NCI-H69 (cell line): ENCODE measurements around the gene OR2T10.
"Not testable (repeated sequence)": the region's sequence is repeated elsewhere in the genome, so short reads cannot be mapped to it uniquely, and the experiment has no call there.

Source experiments
- DNase-seq: peaks from one replicate; lab custom pipeline; 2025; lab: John Stamatoyannopoulos, UW

OR2T10 gene

DNA sequence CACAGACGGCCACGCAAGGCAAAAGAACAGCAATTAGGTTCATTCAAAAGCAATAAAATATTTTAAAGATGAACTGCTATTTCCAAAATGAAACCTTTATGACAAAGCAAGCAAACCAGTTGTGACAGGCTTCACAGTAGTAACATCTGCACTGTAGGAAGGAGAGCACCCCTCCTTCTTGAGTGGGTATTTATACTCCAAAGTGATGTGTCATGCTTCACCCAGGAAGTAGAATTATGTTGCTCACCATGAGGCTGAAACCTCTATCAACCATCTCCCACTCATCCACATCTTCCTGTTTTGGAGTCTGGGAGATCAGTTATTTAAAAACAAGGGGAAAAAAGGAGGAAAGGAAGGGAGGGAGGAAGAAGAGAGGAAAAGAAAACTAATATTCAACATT is 885 bp downstream of the OR2T10 start:
- DNase-seq, result no peak

DNA sequence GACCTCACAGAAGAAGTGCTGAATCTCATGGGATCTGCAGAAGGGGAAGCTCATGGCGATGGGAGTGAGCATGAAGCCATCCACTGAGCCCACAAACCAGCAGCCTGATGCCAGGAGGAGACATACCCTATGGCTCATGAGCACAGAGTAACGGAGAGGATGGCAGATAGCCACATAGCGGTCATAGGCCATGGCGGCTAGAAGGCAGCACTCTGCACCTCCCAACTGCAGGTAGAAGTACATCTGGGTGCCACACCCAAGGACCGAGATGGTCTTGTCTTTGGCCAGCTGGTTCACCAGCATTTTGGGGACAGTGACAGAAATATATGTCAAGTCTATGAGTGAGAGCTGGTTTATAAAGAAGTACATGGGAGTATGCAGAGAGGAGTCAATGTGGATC is 4.3 kb downstream of the OR2T10 start:
- no peak for DNase-seq

DNA sequence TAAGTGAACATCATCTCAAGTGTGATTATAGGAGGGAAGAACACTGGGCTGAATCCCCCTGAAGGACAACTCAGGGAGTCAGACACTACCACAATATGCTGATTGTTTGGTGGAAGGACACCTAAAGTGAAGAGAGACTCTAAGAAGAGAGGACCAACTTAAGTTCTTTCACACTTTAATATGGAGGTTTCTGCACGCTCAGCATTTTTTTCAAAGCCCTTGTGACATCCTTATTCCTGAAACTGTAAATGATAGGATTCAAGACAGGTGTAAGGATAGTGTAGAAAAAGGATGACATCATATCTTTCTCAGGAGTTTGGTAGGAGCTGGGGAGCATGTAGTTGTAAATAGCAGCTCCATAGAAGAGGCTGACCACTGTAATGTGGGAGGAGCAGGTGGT is 4.8 kb downstream of the OR2T10 start:
- DNase-seq, result no peak

DNA sequence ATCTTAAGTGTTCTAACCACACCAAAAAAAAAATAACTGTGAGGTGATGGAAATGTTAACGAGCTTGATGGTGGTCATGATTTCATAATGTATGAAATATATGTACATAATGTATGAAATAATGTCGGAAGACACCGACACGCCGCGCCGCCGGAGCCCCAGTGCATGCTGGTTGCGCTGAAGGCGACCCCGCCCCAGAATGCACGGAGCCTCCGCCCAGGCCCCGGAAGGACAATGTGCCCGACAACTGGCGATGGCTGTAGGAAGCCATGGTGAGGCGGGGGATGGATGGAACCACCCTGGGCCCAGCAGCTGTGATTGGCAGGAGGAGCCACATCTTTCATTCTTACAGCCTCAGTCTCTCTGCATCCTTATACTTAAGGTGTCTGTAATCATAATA is 7.4 kb downstream of the OR2T10 start:
- no peak for DNase-seq

DNA sequence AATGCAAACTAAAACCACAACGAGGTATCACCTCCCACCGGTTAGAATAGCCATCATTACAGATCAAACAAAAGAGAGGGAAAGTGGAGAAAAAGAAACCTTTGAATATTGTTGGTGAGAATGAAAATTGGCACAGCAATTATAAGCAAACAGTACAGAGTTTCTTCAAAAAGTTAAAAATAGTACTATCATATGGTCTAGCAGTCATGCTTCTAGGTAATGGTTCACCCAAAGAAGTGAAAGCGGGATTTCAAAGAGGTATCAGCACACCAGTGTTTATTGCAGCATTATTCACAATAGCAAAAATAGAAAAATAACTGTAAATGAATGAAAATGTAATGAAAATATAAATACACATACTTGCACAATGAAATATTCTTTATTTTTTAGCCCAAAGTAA is 8.2 kb downstream of the OR2T10 start:
- DNase-seq, result no peak

DNA sequence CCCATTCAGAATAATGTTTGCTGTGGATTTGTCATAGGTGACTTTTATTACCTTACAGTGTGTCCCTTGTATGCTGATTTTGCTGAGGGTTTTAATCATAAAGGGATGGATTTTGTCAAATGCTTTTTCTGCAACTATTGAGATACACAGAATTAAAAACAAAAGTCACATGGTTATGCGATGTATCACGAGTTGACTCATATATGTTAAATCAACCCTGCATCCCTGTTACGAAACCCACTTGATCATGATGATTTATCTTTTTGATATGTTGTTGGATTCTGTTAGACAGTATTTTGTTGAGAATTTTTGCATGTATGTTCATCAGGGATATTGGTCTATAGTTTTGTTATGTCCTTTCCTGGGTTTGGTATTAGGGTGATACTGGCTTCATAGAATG is 12.2 kb downstream of the OR2T10 start:
- DNase-seq, result no peak

DNA sequence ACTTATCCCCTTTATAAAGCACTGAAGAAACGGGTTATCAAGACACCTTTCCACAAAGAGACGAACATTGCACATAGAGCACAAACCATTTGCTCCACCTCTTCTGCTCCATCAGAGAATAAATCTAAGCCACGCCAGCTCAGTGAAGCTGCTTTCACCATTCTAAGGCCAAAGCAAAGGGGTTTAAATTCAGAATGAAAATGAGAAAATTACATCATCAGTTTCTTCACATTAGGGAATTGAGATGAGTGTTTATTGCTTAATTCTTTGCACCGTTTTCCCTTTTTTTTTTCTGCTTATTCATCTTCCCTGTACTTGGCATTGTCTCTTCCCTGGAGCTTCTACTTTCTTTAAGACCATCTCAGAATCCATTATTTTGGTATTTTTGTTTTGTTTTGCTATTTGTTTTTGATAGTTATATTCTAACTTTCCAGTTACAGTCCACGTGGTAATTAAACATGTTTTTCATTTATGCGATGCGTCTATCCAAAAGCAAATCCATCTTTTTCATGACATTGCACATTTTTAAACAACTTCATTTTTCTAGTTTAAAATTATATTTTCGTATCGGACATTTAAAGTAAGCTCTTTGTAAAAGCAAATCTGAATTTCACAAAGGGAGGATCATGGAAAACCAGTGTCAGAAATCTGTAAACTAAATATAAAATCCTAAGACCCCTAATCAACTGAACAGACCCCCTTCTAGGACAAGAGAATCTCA is 21.1 kb downstream of the OR2T10 start:
- no peak for DNase-seq

DNA sequence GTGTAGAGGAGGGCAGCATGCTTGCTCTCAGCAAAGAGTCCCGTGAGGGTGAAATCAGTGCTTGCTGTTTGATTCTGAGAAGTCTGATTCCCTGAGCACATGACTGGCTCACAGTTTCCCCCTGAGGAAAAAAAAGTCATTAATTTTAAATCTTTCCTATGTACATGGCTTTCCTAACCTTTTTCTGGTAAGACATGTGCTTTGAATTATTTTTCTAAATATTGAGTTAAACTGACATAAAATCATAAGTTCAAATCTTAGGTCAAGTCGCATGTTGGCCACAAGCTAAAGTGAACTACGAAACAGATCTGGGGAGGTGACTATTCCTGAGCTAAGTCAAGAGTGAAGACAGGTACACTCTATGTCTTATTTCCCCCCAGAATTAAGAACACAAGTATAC is 22.8 kb downstream of the OR2T10 start, which contains the start of gene OR2T34:
Gene OR2T34, minus strand, starts transcription at position 101 of the 400 bp plus-strand sequence. Its CDS starts 0 bp downstream, at position 101.
- DNase-seq, result not testable (repeated sequence)

DNA sequence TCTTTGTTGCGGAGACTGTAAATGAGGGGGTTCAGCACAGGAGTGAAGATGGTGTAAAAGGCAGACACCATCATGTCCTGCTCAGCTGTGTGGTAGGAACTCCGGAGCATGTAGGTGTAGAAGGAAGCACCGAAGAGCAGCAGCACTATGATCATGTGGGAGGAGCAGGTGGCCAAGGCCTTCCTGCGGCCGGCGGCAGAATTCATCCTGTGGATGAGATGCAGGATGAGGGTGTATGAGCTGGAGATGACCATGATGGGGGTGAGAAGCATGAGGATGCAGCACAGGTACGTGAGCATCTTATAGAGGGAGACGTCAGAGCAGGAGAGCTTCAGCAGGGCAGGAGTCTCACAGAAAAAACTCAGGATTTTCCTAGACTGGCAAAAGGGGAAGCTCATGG is 23.6 kb downstream of the OR2T10 start:
- not testable (repeated sequence) for DNase-seq

DNA sequence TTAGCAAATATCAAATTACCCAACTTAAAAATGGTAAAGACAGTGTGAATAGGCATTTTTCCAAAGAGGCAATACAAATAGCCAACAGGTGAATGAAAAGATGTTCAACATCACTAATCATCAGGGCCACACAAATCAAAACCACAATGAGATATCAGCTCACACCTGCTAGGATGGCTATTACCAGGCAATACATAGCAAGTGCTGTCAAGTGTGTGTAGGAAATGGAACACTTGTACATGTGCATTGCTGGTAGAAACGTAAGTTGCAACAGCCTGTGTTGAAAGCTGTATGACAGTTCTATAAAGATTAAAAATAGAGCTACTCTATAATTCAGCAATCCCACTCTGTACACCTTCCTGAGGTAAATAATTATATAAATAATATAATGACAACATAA is 25.5 kb downstream of the OR2T10 start:
- not testable (repeated sequence) for DNase-seq

DNA sequence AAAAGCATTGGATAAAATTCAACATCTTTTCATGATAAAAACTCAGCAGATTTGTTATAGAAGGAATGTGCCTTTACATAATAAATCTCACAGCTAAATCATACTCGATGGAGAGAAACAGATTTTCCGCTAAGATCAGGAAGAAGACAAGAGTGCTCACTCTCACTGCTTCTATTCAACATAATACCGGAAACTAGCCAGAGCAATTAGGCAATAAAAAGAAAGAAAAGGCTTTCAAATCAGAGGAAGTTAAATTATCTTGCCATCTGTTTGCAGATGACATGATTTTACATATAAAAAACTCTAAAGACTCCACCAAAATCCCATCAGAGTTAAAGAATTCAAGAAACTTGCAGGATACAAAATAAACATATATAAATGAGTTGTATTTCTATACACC is 26.7 kb downstream of the OR2T10 start:
- not testable (repeated sequence) for DNase-seq

DNA sequence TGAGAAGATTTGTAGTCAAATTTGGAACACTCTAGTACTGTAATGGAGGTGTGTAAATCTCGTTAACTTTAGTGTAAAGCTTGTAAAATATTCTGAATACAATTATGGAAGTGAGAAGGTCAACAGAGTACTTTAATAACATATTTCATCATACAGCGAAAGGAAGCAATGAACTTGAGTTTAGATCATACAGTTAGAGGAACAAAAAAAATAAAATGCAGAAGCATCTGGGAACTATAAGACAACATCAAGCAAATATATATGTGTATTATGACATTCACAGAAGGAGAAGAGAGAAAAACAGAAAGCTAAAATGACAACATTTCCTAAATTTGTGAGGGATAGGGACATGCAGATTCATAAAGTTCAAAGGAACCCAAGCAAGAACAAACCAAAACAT is 28.5 kb downstream of the OR2T10 start:
- not testable (repeated sequence) for DNase-seq

DNA sequence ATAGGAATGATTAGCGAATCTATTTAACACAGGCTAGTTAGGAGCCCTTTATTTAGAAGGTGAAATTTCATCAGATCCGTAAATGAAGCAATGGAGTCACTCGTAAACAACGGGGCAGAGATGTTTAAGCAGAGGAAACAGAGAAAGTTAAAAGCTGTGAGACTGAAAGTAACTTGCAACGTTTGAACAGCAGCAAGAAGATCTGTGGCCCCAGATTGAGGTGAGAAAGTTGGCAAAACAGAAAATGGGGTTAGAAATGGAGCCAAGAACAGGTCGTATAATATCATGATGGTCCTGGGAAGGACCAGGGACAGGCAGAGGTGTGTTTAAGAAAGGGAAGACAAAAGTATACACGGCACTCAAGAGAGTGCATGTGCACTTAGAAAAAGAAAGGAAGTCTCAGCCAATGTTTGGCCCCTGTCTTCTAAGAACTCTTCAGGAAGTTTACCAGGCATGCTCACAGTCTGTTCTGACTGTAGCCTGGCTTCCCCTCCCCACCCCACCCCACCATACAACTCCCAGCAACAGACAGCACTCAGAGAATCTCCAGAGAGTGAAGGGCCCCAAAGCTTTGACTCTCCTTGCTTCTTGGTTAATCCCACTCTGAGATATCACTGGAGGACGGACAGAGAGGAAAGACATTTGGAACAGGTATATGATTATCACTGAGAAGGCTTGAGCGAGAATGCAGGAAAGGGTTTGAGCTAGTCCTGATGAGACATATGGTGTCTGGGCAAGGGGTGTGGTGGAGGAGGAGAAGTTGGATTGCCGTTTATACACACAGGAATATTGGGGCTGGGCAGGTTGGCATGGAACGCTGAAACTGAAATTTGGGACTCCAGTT is 31.7 kb downstream of the OR2T10 start:
- not testable (repeated sequence) for DNase-seq

DNA sequence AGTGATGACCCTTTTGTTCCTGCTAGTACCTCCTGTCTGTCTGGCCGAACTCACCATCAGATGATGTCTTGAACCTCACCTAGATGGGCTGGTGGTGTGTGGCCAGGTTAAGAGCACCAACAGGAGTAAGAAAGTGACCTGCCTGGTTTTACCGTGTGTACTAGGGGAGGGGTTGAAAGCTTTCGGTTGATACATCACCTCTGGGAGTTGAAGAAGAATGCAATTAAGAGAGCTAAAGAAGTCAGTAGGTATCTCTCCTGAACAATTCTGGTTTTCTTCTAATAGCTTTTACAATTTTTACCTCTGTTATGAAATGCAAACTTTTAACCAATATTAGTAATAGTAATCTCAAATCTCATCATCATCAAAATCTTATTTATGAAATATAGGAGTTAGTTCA is 34.8 kb downstream of the OR2T10 start, which contains the start of gene OR2T29:
Gene OR2T29, minus strand, starts transcription at position 101 of the 400 bp plus-strand sequence. CDS start 3,281 bp downstream, outside the sequence.
- DNase-seq, result not testable (repeated sequence)

DNA sequence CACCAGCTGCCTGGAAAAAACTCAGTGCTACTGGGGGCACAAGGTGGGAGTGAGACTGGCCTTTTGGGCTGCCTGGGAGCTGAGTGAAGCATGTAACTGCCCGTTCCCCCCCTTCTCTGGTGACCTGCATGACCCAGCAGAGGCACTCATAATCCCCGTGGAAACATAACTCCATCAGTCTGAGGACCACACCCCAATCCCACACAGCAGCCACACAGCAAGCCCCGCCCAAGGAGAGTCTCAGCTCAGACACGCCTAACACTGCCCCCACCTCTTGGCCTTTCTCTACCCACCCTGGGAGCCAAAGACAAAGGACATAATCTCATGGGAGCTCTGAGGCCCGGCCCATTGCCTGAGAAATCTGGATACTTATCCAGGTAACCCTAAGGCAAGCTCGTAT is 46.5 kb downstream of the OR2T10 start:
- not testable (repeated sequence) for DNase-seq

DNA sequence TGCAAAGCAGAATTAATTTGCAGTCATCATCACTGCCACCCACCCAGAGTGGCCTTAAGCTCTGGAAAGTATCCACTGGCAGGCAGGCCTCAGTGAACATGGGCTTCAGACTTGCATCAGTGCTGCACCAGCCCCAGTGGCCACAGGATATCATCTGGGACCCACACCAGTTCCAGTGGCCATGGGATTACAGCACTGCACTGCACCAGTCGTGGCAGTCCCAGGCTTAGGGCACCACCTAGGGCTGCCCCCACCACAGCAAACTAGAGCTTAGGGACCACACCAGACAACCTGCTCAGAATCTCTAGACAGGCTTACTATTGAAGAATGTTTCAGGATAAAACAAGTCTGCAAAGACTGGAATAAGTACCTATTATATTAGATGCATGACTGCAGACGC is 50.1 kb downstream of the OR2T10 start:
- not testable (repeated sequence) for DNase-seq
